Measurements from ENCODE around the gene MYMK. TPM values are rescaled to one million over a fixed set of nuclear protein-coding genes. Genes with fewer than 3 reads are reported as not detected.

MYMK gene
- total RNA-seq, 1 experiment from 2014 or later, result not detected

- intact Hi-C loops (cut with micrococcal nuclease), result no loop called here
- RAD21 ChIA-PET (ENCODE audit: low non-redundant PET in 1 of 2, low total read pairs in 2 of 2, uncharacterized antibody in 2 of 2, unreplicated experiment in 2 of 2), result no interaction called here
- DNase-seq (ENCODE audit: low read depth, low spot score) (no peak), ATAC-seq (no peak)
- CTCF ChIA-PET, result no interaction called here
- H3K9me2 ChIP-seq (ENCODE audit: insufficient read depth), result no peaks in the 10 kb centered on the region
- POLR2A ChIA-PET, result no interaction called here
- TF ChIP-seq SIN3A (IDR thresholded peaks at IDR 0.05; ENCODE audit: low read depth), result no peak
- TF ChIP-seq REST (IDR thresholded peaks at IDR 0.05; ENCODE audit: low read depth), result no peak
- H2AFZ ChIP-seq (ENCODE audit: low read depth, low read length, poor library complexity, severe bottlenecking), result no peak overlapping the region
- no peak overlapping the region for H3K27ac ChIP-seq (ENCODE audit: low read depth, low read length)
- peaks cover 6% of the 10 kb centered on the region; the same call in 1 of the 2 replicates for H3K79me2 ChIP-seq (ENCODE audit: insufficient read depth, low read length)
- H3K4me1 ChIP-seq (ENCODE audit: control insufficient read depth in 1 of 2, insufficient read depth in 2 of 2, low read length in 2 of 2), result peaks cover 13 to 21% of the 10 kb centered on the region in 2 experiments; a peak in 3 of 4 replicates
- H3K4me2 ChIP-seq (ENCODE audit: low read length), result no peak overlapping the region
- H3K4me3 ChIP-seq (replicated peaks in 1 of 2; ENCODE audit: low read depth in 1 of 2, low read length in 2 of 2), result no peak overlapping the region
- H3K9me3 ChIP-seq (ENCODE audit: control insufficient read depth in 1 of 2, insufficient read depth in 1 of 2, low read depth in 1 of 2, low read length in 2 of 2), result no peaks in the 10 kb centered on the region
- H3K27me3 ChIP-seq (ENCODE audit: insufficient read depth, low read length), result no peaks in the 10 kb centered on the region
- no TSS peak for BruUV-seq (replicated peaks)
- H3K9ac ChIP-seq (ENCODE audit: low read length), result no peak overlapping the region
- H4K20me1 ChIP-seq (ENCODE audit: insufficient read depth), result no peaks in the 10 kb centered on the region
- no peaks in the 10 kb centered on the region for H3K36me3 ChIP-seq (ENCODE audit: control insufficient read depth in 1 of 2, insufficient read depth in 2 of 2, low read length in 2 of 2)
Observed at GRCh38 chr9:133476036-133476931, 48.5 kb downstream of the MYMK start.

All from HCT116 (cell line).